HG02981 (cell line): ENCODE measurements around the gene PARP1.
"Not testable (repeated sequence)": the region's sequence is repeated elsewhere in the genome, so short reads cannot be mapped to it uniquely, and the experiment has no call there.

Source experiments
- ATAC-seq: cut with Tn5 transposase; IDR thresholded peaks from one replicate; pipeline ENCODE4 v1.9.1; 2021; ENCODE audit warnings: mild to moderate bottlenecking, moderate library complexity; ENCODE audit not compliant: unreplicated experiment

The PARP1 gene

DNA sequence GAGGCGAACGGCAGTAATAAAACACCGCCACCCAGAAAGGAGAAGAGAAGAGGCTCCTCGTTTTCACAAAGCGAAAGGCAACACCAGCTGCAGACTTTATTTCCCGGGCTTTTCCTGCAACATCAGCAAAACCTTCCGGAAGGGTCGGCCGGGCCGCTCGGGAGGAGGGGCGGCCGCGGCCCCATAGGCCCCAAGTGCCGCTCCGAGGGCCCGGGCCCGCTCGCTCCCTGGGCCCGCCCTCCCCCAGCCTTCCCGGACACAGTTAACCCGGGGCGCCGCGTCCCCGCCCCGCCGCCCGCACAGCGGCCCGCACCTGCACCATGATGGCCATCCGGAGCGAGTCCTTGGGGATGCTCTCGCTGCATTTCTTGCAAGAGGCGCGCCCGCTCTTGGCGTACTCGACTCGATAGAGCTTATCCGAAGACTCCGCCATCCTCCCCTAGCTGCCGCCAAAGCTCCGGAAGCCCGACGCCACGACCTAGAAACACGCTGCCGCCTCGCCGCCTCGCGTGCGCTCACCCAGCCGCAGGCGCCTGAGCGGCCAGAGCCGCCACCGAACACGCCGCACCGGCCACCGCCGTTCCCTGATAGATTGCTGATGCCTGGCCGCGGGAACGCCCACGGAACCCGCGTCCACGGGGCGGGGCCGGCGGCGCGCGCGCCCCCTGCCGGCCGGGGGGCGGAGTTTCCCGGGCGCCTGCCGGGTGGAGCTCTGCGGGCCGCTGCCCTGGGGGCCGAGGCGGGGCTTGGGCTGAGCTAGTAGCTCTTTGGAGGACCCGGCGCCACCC, at the start of gene PARP1:
Gene PARP1, minus strand, starts transcription at position 597 of the 788 bp plus-strand sequence. Its CDS starts 164 bp downstream, at position 433.
- peak; percentile 76 for ATAC-seq

DNA sequence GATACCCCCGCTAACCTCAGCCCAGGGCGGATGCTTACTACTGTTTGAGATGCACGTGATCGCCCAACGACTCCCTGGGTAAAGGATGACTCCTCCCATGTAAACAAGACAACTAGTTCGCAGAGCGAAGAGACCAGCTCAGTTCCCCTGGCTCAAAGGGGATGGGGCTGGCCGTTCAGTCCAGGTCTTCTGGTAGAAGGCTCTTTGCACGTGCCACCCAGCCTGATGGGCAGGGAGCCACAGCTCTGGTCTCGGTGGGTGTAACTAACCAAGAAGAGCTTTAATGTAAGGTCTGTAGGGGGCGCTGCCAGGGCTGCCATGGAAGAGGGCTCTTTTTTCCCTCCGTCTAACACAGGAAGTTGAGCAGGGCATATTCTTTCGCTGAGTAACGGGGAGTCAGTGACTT, 49.4 kb upstream of the PARP1 start:
- ATAC-seq: no peak

DNA sequence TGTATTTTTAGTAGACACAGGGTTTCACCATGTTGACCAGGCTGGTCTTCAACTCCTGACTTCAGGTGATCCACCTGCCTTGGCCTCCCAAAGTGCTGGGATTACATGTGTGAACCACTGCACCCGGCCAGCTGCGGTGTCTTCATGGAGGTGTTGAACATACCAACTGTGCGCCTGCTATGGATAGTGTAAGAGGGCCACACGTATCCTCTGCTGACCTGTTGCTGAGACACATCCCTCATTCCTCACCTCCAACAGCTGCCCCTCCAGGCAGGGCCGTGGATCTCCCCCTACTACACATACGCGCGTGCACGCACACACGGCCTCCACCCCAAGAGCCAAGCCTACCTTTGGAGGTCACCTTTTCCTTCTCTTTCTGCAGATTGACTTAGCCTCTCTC, 48.0 kb upstream of the PARP1 start:
- no peak for ATAC-seq

DNA sequence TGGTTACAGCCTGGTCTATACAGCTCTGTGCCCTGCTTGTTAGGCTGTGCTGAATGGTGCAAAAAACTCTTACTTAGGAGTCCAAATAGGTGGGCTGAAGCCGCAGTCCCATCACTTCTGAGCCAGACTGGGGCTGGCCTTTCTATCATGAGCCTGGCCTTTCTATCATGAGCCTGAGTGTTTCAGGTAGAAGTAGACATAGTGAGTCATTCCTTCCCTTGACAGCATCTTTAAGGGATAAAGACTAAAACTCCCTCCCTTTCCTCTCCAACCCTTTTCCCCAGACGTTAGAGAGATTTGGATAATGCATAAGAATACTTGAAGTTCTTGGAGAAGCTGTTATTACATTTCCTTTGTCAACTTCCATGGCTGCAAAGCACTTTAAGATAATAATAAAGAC, 46.5 kb upstream of the PARP1 start:
- ATAC-seq: no peak

DNA sequence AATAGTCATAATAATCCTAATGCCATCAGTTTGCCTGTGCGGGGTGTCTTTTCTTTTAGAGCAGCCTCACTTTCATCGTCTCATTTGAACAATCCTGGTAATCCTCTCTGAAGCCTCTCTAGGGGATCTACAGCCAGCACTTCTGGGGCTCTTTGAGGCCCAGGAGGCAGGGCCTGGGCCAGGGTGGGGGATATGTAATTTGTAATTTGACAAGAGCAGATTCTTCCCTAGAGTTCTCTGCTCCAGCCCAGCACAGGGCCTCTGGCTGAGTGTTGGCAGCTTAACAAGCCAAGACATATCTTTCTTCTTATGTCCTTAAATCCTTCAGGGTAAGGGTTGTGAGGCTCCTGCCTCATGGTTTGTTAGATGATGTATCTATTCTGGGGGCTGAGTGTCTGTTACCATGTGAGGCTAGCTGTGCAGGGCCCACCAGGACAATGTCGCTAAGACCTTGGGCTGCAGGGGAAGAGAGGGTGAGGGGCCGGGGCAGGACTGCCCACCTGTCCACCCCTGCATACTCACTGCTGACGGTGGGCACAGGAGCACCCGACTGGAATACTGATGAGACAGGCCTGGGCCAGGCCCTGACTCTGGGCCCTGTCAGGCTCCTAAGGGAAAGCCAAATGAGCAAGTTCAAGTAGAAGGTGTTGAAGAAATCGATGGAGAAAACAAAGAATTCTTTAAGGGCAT, 45.3 kb upstream of the PARP1 start:
- ATAC-seq: no peak

DNA sequence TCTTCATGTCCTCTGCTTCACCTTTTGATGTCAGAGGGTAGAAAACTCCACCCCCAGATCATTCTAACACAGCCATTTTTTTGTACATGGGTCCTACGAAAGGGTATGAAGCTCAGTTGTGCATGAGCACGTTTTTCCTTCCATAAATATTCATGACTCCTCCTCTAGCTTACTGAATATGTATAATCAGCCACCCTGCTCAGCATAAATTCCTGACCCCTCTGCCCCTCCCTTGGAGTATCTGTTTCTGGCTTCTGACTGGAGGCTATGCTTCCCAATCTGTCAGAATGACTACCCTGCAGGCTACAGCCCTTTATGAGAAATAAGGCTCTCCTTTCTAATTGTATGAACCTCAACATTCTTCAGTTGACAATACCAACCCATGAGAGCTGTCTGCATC, 42.8 kb upstream of the PARP1 start:
- no peak for ATAC-seq

DNA sequence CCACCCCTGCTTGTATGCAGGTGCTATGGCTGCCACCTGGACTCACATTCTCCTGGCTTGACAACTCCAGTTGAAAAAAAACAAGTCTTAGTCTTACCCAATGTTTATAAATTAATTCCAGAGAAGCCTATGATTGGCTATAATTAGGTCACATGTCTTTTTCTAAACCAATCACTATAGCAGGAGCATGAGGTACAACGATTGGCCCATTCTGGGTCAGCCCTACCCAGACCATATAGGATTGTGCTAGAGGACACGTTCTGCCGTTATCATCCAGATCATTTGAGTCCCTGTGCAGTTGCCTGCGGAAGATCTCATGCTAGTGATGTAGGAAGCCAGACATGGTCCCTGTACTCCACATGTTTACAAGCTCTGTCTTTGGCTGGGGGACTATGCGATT, 41.9 kb upstream of the PARP1 start:
- no peak for ATAC-seq

DNA sequence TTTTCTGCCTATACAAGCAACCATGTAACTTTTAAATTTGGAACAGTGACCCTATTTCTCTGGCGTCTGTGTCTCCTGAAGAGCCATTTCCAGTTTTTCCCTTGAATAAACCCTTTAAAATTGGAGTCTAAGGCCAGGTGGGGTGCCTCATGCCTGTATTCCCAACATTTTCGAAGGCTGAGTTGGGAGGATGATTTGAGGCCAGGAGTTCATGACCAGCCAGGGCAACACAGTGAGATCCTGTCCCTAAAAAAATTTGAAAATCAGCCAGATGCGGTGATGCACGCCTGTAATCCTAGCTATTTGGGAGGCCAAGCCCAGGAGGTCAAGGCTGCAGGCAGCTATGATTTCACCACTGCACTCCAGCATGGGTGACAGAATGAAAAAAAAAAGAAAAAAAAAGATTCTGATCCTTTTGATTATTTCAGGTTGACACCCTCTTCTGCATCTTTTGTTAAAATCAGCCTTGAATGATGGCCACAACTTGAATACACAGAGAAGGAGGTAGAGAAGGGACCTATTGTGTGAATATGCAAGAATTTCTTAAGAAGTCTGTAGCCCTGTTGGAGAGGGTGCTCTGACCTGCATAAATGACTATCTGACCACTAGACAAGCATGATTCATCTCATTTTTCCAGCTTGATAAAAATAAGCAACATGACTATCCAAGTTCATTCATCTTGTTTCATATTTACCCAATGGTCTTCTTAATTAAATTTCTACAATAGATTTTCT, 40.2 kb upstream of the PARP1 start:
- ATAC-seq: no peak

DNA sequence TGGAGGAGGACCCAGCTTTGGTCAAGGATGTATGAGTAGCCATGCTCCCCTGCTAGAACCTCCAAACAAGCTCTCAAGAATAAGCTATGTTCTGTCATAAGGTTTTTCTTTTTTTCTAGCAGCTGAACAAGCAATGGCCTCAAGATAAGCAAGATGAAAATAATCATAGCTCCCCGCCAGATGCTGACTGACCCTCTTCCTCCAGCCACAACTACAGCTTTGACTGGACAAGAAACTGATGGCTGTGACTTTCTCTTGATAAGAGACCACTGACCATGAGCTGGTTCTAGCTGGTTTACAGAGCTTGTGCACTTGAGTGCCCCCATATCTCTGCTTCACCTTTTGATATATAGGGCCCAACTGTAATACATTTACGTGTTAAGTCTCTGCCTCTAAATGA, 38.2 kb upstream of the PARP1 start:
- ATAC-seq: no peak

DNA sequence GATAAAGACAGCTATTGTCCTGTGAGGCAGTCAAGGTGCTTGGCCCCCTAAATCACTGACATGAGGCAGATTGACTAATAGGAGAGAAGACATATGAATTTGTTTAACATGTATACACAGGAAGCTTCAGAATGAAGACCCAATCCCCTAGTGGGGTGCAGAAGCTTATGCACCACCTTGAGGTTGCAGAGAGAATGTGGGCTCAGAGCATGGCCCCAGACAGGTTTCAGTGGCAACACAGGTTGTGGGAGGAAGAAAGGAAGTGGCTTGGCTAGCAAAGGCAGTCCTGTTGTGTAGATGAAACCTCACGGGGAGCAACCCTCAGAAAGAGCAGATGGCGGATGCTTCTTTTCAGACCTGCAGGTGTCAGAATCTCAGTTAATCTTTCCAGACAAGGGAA, 37.0 kb upstream of the PARP1 start:
- peak; percentile 99 for ATAC-seq

DNA sequence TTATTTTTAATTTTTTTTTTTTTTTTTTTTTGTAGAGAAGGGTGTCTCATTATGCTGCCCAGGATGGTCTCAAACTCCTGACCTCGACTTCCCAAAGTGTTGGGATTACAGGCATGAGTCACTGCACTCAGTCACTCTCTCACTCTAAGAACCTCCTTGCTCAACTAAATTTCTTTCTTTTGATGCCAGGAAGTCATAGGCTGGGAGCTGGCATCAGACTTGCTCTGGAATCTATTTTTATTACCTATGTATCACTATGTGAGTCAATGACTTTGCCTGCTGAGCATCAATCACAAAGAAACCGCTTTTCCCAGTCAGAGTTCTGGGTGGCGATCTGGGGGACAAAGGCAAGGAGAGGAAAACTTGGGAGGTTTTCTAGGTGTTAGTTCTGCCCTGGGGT, 35.5 kb upstream of the PARP1 start:
- no peak for ATAC-seq

DNA sequence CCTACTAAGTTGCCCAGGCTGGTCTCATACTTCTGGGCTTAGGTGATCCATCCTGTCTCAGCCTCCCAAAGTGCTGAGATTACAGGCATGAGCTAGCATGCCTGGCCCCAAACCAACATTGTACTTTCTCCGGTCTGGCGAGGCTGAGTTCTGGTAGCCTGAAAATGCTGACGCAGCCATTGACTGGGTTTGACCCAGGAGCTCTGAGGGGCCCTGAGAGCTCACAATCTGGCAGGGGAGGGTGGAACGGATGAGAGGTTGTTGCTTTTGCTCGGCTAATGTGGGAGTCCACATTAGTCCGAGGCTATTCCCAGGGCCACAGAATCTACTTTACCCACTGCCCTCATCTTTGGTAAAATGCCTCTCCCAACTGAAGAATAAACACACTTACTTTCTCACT, 35.1 kb upstream of the PARP1 start:
- no peak for ATAC-seq

DNA sequence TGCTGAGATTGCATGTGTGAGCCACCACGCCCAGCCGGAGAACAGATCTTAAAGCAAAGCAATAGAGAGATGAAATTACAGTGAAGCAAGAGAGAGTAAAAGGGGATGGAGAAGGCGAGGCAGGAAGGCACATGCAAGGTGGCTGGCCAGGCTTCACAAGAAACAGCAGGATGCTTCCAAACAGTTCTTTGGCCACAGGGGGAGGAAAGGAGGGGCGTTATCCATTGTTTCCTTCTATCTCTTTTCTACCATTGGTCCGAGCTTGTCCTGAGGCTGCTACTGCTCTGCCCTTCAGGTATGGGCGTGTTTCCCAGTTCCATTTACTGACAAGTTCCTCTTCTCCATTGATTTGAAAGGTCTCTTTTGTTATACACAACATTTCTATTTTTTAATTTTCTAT, 33.7 kb upstream of the PARP1 start:
- ATAC-seq: no peak

DNA sequence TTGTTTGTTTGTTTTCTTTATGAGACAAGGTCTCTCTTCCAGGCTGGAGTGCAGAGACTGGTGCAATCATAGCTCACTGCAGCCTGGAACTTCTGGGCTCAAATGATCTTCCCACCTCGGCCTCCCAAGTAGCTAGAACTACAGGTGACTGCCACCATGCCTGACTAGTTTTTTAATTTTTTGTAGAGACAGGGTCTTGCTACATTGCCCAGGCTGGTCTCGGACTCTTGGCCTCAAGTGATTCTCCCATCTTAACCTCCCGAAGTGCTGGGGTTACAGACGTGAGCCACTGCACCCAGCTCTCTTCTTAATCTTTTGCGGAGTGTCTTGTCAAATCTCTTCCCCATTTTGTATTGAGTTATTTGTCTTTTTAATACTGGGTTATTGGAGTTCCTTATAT, 32.6 kb upstream of the PARP1 start:
- no peak for ATAC-seq

DNA sequence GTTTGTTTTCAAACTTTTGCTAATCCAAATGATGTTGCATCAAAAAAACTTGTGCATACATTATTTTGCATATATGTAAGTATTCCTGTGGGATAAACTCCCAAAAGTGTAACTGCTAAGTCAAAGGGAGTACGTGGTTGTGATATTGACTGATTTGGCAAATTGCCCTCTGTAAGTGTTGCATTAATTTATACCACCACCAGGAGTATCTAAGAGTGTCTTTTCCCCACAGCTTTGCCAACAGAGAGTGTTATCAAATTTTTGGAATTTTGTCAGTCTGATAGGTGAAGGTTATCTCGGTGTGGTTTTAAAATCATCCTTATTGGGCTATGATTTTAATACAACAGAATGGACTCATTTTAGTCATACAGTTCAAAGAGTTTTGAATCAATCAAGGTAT, 30.1 kb upstream of the PARP1 start:
- ATAC-seq: no peak

DNA sequence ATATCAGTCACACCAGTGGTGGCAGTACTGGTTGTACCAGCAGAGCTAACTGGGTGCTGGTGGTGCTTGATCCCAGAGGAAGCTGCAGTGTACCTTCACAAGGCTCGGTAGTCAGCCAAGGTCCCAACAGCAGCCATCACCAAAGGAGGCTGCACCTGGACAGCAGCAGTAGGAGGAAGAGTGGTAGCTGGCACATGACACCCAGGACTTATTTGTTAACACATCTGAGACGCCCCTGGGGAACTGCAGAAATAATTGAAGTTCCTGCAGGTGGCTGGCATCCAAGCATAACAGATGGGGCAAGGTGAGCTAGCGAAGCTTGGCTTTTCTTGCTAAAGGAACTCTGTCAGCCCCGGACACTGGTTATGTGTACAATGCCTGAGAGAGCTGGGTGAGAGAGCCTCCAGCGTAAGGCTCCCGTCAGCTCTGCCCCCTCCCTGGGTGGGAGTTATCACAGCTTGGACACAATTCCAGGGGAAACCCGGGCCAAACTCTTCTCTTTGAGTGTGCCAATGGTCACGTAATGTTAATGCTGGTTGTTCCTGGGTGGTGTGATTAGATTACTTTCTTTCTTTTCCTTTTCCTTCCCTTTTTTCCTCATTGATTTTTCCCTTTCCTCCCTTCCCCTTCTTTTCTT, 29.1 kb upstream of the PARP1 start:
- no peak for ATAC-seq

DNA sequence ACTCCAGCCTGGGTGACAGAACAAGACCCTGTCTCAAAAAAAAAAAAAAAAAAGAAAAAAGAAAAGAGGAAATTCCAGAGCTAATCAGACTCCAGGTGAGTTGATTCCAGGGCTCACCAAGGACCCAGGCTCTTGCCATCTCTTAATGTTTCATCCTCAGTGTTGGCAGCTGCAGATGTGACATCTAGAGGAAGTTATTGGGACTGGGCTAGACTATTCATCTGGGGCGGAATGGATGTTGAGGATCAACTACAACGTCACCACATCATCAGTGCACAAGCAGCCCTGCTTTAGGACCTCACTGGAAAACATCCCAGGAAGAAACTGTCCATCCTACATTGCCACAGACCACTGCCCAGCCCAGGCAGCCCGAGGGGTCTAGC, 28.6 kb upstream of the PARP1 start:
- ATAC-seq: no peak

DNA sequence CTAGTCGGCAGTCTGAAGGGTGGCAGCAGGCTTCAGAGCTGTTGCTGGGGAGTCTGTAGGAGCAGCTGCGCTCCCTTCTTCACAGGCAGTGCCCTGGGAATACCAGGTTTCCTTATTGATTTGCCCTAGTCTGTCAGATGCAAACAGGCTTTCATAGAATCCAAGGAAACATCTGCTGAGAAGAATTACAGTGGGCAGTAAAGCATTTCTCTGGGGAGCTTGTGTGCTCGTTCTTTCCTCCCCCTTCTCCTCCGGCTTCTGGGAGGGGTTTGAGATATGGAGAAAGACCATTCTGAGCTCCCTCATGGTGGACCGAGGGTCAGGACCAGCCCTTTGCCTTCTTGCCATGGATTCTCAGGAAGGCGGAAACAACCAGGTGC, 25.4 kb upstream of the PARP1 start:
- ATAC-seq: no peak

DNA sequence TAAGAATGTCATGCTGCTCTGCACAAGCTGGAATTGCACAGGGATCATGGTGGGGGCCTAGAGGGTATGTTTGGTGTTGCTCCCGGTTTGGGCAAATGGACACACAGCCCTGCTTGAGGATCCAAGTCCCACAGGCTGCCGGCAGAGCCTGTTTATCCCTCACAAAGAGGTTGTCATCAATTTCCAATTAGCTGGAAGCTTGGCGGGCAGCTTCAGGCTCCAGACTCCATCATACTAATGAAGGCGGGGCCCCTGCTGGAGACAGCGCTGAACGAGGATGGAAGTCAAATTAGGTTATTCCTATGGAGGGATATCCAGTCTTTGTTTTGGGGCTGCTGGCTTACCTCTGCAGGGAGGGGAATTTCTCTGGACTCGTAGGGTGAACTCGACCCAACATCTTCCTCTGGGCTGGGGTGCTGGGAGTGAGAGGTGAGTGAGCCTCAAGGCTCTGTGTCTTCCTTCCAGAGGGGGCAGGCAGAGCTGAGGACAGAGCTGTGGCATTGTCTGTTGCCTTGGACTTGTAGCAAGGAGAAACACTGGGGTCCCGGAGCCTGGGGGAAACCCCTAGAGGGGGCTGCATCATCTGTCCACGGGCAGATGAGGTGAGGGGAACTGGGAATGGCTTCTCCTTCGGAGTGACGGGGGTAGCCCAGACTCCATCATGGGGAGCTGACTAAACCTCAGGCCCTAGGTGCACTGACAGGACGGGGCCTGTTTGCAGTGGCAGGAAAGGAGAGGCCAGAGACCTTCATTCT, 24.9 kb upstream of the PARP1 start:
- ATAC-seq: no peak

DNA sequence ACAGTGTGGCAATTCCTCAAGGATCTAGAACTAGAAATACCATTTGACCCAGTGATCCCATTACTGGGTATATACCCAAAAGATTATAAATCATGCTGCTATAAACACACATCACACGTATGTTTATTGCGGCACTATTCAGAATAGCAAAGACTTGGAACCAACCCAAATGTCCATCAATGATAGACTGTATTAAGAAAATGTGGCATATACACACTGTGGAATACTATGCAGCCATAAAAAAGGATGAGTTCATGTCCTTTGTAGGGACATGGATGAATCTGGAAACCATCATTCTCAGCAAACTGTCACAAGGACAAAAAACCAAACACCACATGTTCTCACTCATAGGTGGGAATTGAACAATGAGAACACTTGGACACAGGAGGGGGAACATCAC, 24.0 kb upstream of the PARP1 start:
- ATAC-seq: not testable (repeated sequence)
